SK-N-SH treated with all-trans-retinoic acid at 6 μM for 48 hours (cell line): ENCODE measurements around the gene GPC6.
A peak's percentile ranks its signal among the peaks of the same experiment; 100 is the strongest.

ENCODE experiments used
- ATAC-seq: fragments of 200-7000 bp; cut with Tn5 transposase; 3 replicates; pipeline ENCODE4 v1.9.1; 2020; ENCODE audit warnings: mild to moderate bottlenecking, moderate library complexity
- ARNTL ChIP-seq: fragments of 450-650 bp; formaldehyde crosslinking; IDR thresholded peaks from 2 replicates; pipeline ENCODE4 v1.5.0; 2020; ENCODE audit warnings: low read depth, mild to moderate bottlenecking, moderate library complexity, borderline replicate concordance
- BACH2 ChIP-seq: fragments of 250-450 bp; sonication (Bioruptor Pico); IDR thresholded peaks from 2 replicates; pipeline ENCODE4 v1.9.0; 2021; ENCODE audit warnings: mild to moderate bottlenecking, borderline replicate concordance
- CREB5 ChIP-seq: fragments of 250-450 bp; sonication (Bioruptor Pico); IDR thresholded peaks from 2 replicates; pipeline ENCODE4 v1.5.1; 2020; ENCODE audit warnings: low read depth, mild to moderate bottlenecking, moderate library complexity
- CSRNP3 ChIP-seq: fragments of 250-450 bp; sonication (Bioruptor Pico); IDR thresholded peaks from 2 replicates; pipeline ENCODE4 v1.5.1; 2021; ENCODE audit warnings: mild to moderate bottlenecking, moderate library complexity
- ISL1 ChIP-seq: fragments of 250-450 bp; sonication (Bioruptor Pico); IDR thresholded peaks from 2 replicates; pipeline ENCODE4 v2.1.2; 2022; ENCODE audit warnings: mild to moderate bottlenecking, moderate library complexity
- OSR1 ChIP-seq: fragments of 250-450 bp; sonication (Bioruptor Pico); IDR thresholded peaks from 2 replicates; pipeline ENCODE4 v1.8.0; 2022; ENCODE audit warnings: moderate library complexity, mild to moderate bottlenecking, inconsistent platforms
- PATZ1 ChIP-seq: fragments of 250-450 bp; sonication (Bioruptor Pico); IDR thresholded peaks from 2 replicates; pipeline ENCODE4 v1.8.0; 2020; ENCODE audit warnings: mild to moderate bottlenecking, moderate library complexity, borderline replicate concordance
- POU6F1 ChIP-seq: fragments of 250-450 bp; sonication (Bioruptor Pico); IDR thresholded peaks from 2 replicates; pipeline ENCODE4 v1.8.0; 2021; ENCODE audit warnings: low read depth, mild to moderate bottlenecking, moderate library complexity, borderline replicate concordance
- PPARA ChIP-seq: fragments of 250-450 bp; sonication (Bioruptor Pico); IDR thresholded peaks from 2 replicates; pipeline ENCODE4 v1.5.0; 2020; ENCODE audit warnings: mild to moderate bottlenecking, borderline replicate concordance
- RARB ChIP-seq: fragments of 250-450 bp; sonication (Bioruptor Pico); IDR thresholded peaks from 2 replicates; pipeline ENCODE4 v1.8.0; 2021; ENCODE audit warnings: mild to moderate bottlenecking, moderate library complexity
- SNAI2 ChIP-seq: fragments of 250-450 bp; sonication (Bioruptor Pico); IDR thresholded peaks from 2 replicates; pipeline ENCODE4 v1.5.0; 2020; ENCODE audit warnings: mild to moderate bottlenecking, moderate library complexity
- TCF4 ChIP-seq: fragments of 250-450 bp; sonication (Bioruptor Pico); IDR thresholded peaks from 2 replicates; pipeline ENCODE4 v1.8.0; 2021; ENCODE audit warnings: mild to moderate bottlenecking, moderate library complexity, borderline replicate concordance
- TOX ChIP-seq: fragments of 250-450 bp; sonication (Bioruptor Pico); IDR thresholded peaks from 2 replicates; pipeline ENCODE4 v1.8.0; 2021; ENCODE audit warnings: mild to moderate bottlenecking, moderate library complexity, borderline replicate concordance
- TSHZ2 ChIP-seq: fragments of 250-450 bp; sonication (Bioruptor Pico); IDR thresholded peaks from 2 replicates; pipeline ENCODE4 v1.5.0; 2020; ENCODE audit warnings: mild to moderate bottlenecking, moderate library complexity
- ZC3H10 ChIP-seq: fragments of 250-450 bp; sonication (Bioruptor Pico); IDR thresholded peaks from 2 replicates; pipeline ENCODE4 v1.5.1; 2021; ENCODE audit warnings: mild to moderate bottlenecking, moderate library complexity
- ZFP3 ChIP-seq: fragments of 250-450 bp; sonication (Bioruptor Pico); IDR thresholded peaks from 2 replicates; pipeline ENCODE4 v1.5.0; 2020; ENCODE audit warnings: mild to moderate bottlenecking, moderate library complexity
- ZFP30 ChIP-seq: fragments of 450-650 bp; formaldehyde crosslinking; IDR thresholded peaks from 2 replicates; pipeline ENCODE4 v1.5.0; 2022; ENCODE audit warnings: mild to moderate bottlenecking, moderate library complexity
- ZNF565 ChIP-seq: fragments of 450-650 bp; formaldehyde crosslinking; conservative IDR thresholded peaks from 2 replicates; pipeline ENCODE4 v1.5.0; 2020; ENCODE audit warnings: low read depth, mild to moderate bottlenecking, moderate library complexity
- ZNF70 ChIP-seq: fragments of 450-650 bp; formaldehyde crosslinking; IDR thresholded peaks from 2 replicates; pipeline ENCODE4 v1.5.0; 2020; ENCODE audit warnings: mild to moderate bottlenecking, moderate library complexity
- ZNF8 ChIP-seq: fragments of 450-650 bp; formaldehyde crosslinking; IDR thresholded peaks from 2 replicates; pipeline ENCODE4 v1.5.0; 2020; ENCODE audit warnings: mild to moderate bottlenecking, moderate library complexity

The GPC6 gene

GRCh38 chr13:94028234-94028633, 801.6 kb downstream of the GPC6 start (continued):
- TF ChIP-seq TSHZ2 (CRISPR knock-in tag) (no peak), ZC3H10 (CRISPR knock-in tag) (no peak), SNAI2 (CRISPR knock-in tag) (no peak), ZNF70 (no peak), OSR1 (no peak), ZFP30 (no peak)

GRCh38 chr13:94028650-94029049, 802.0 kb downstream of the GPC6 start:
- ATAC-seq = no peak
- TF ChIP-seq CREB5 (CRISPR knock-in tag) (no peak), SNAI2 (CRISPR knock-in tag) (no peak), ZFP3 (CRISPR knock-in tag) (no peak), ARNTL (CRISPR knock-in tag) (no peak), ZNF8 (no peak), BACH2 (CRISPR knock-in tag) (no peak), TCF4 (CRISPR knock-in tag) (no peak), TSHZ2 (CRISPR knock-in tag) (no peak), RARB (CRISPR knock-in tag) (no peak), ZNF70 (no peak), POU6F1 (CRISPR knock-in tag) (no peak), ZFP30 (no peak), OSR1 (no peak), ZNF565 (CRISPR knock-in tag) (no peak), PATZ1 (CRISPR knock-in tag) (no peak)

GRCh38 chr13:94030415-94031119, 804.0 kb downstream of the GPC6 start:
- peak; percentile 57 for ATAC-seq
- TF ChIP-seq ISL1 (CRISPR knock-in tag) = peak; percentile 95
- TF ChIP-seq ZNF8 = no peak
- TF ChIP-seq POU6F1 (CRISPR knock-in tag) = no peak
- TF ChIP-seq ZC3H10 (CRISPR knock-in tag) = peak; percentile 37; the same call in 1 of the 2 replicates
- no peak for TF ChIP-seq PPARA (CRISPR knock-in tag)
- no peak for TF ChIP-seq ARNTL (CRISPR knock-in tag)
- no peak for TF ChIP-seq CSRNP3 (CRISPR knock-in tag)
- no peak for TF ChIP-seq CREB5 (CRISPR knock-in tag)
- peak; percentile 64; the same call in 1 of the 2 replicates for TF ChIP-seq TOX (CRISPR knock-in tag)
